Measurements from ENCODE around the gene OSBPL9.
"Not testable (repeated sequence)": the region's sequence is repeated elsewhere in the genome, so short reads cannot be mapped to it uniquely, and the experiment has no call there.

The OSBPL9 gene

GRCh38 chr1:51818487-51818886 lies 201.6 kb downstream of the OSBPL9 start:
- H3K27me3 ChIP-seq (ENCODE audit: insufficient read depth, low read depth, severe bottlenecking), result no peaks in the 10 kb centered on the region
- no peak for DNase-seq
- H3K9me3 ChIP-seq (ENCODE audit: severe bottlenecking), result no peaks in the 10 kb centered on the region
- TF ChIP-seq, protein P1, sequence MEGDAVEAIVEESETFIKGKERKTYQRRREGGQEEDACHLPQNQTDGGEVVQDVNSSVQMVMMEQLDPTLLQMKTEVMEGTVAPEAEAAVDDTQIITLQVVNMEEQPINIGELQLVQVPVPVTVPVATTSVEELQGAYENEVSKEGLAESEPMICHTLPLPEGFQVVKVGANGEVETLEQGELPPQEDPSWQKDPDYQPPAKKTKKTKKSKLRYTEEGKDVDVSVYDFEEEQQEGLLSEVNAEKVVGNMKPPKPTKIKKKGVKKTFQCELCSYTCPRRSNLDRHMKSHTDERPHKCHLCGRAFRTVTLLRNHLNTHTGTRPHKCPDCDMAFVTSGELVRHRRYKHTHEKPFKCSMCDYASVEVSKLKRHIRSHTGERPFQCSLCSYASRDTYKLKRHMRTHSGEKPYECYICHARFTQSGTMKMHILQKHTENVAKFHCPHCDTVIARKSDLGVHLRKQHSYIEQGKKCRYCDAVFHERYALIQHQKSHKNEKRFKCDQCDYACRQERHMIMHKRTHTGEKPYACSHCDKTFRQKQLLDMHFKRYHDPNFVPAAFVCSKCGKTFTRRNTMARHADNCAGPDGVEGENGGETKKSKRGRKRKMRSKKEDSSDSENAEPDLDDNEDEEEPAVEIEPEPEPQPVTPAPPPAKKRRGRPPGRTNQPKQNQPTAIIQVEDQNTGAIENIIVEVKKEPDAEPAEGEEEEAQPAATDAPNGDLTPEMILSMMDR (IDR thresholded peaks at IDR 0.05; ENCODE audit: low read depth, low read length), result no peak
- H3K27ac ChIP-seq, result no peak overlapping the region
- no peak overlapping the region for H3K4me3 ChIP-seq (ENCODE audit: low read depth, low read length)
- peaks cover 23% of the 10 kb centered on the region for H3K36me3 ChIP-seq

GRCh38 chr1:51819021-51819420 lies 202.1 kb downstream of the OSBPL9 start:
- H3K27ac ChIP-seq; H3K9me3 ChIP-seq (ENCODE audit: severe bottlenecking); H3K27me3 ChIP-seq (ENCODE audit: insufficient read depth, low read depth, severe bottlenecking); DNase-seq; H3K4me3 ChIP-seq (ENCODE audit: low read depth, low read length): not testable (repeated sequence)
- H3K36me3 ChIP-seq, result peaks cover 22% of the 10 kb centered on the region

DNA sequence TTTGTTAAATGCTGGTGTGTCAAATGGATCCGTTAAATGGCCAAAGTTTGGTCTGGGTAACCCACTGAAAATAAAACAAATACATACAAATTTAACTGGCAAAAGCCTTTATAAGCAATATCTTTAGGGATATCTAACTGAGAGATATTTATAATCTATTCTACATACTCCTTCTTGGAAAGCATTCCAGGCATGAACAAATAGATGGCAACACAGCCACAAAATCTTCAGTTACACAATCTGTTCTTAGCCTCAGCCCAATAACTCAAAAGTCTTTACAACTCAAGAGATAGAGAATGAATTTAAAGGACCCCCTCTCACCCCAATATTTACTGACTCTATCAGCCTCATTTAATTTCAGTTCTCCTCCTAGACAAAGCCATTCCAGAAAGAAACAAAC lies 202.9 kb downstream of the OSBPL9 start:
- no peaks in the 10 kb centered on the region for H3K9me3 ChIP-seq (ENCODE audit: severe bottlenecking)
- H3K27ac ChIP-seq, result no peak overlapping the region
- H3K36me3 ChIP-seq, result peaks cover 22% of the 10 kb centered on the region
- no peak overlapping the region for H3K4me3 ChIP-seq (ENCODE audit: low read depth, low read length)
- TF ChIP-seq, protein P1 (IDR thresholded peaks at IDR 0.05; ENCODE audit: low read depth, low read length), result no peak
- no peak for DNase-seq
- H3K27me3 ChIP-seq (ENCODE audit: insufficient read depth, low read depth, severe bottlenecking), result no peaks in the 10 kb centered on the region

- no peaks in the 10 kb centered on the region for H3K27me3 ChIP-seq (ENCODE audit: insufficient read depth, low read depth, severe bottlenecking)
- DNase-seq, result no peak
- H3K4me3 ChIP-seq (ENCODE audit: low read depth, low read length), result no peak overlapping the region
- TF ChIP-seq, protein P1 (IDR thresholded peaks at IDR 0.05; ENCODE audit: low read depth, low read length), result no peak
- H3K27ac ChIP-seq, result no peak overlapping the region
- H3K9me3 ChIP-seq (ENCODE audit: severe bottlenecking), result peaks cover 2% of the 10 kb centered on the region
- H3K36me3 ChIP-seq, result peaks cover 40% of the 10 kb centered on the region
Measured at GRCh38 chr1:51829058-51829457, 212.2 kb downstream of the OSBPL9 start.

DNA sequence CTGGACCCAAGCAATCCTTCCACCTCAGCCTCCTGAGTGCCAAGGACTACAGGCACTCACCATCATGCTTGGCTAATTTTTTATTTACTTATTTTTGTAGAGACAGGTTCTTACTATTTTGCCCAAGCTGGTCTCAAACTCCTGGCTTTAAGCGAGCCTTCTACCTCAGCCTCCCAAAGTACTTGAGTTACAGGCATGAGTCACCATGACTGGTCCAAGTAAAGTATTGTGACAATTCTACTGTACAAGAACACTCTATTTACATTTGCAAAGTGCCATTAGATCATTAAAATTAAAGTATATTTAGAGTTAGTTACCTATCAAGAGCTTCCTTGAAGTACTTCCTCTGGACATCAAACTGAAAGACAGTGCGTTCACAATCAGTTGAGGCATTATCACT lies 216.8 kb downstream of the OSBPL9 start:
- TF ChIP-seq, protein P1 (IDR thresholded peaks at IDR 0.05; ENCODE audit: low read depth, low read length), result no peak
- DNase-seq, result no peak
- Histone ChIP-seq H3K4me3 (ENCODE audit: low read depth, low read length) (no peak overlapping the region), H3K27me3 (ENCODE audit: insufficient read depth, low read depth, severe bottlenecking) (no peaks in the 10 kb centered on the region), H3K9me3 (ENCODE audit: severe bottlenecking) (peaks cover 2% of the 10 kb centered on the region), H3K36me3 (peaks cover 40% of the 10 kb centered on the region), H3K27ac (no peak overlapping the region)

GRCh38 chr1:51837243-51837642 lies 220.4 kb downstream of the OSBPL9 start:
- no peak overlapping the region for H3K4me3 ChIP-seq (ENCODE audit: low read depth, low read length)
- H3K27me3 ChIP-seq (ENCODE audit: insufficient read depth, low read depth, severe bottlenecking), result no peaks in the 10 kb centered on the region
- no peak for DNase-seq
- no peak overlapping the region for H3K27ac ChIP-seq
- peaks cover 29% of the 10 kb centered on the region for H3K36me3 ChIP-seq
- TF ChIP-seq, protein P1 (IDR thresholded peaks at IDR 0.05; ENCODE audit: low read depth, low read length), result no peak
- no peaks in the 10 kb centered on the region for H3K9me3 ChIP-seq (ENCODE audit: severe bottlenecking)
